T-helper 9 cell (primary cell): ENCODE data around the gene MUSTN1.

Experiments used
- DNase-seq: peaks from one replicate; pipeline ENCODE4 v3.0.0-alpha.2; 2020

The MUSTN1 gene

DNA sequence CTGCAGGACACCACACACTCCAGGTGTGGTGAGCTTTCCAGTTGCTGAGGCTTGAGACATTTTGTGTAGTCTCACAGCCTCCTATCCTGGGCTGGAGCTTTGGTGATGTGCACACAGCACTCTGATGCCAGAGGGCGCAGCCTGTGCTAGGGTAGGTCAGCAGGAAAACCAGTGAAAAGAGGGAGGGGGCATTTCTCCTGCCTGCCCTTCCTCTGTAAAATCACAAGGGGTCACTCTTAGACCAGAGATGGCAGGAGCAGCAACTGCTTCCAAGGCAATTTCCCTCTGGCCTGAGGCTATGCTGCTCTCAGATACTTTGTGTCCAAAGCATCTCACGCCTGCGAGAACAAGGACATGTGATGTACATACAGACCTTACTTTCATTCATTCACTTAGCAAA, 16.5 kb upstream of the MUSTN1 start:
- no peak for DNase-seq

- no peak for DNase-seq
Observed at GRCh38 chr3:52849656-52850055, 14.8 kb upstream of the MUSTN1 start.

GRCh38 chr3:52848617-52849016, 13.8 kb upstream of the MUSTN1 start:
- DNase-seq: no peak

- DNase-seq: no peak
Observed at GRCh38 chr3:52847726-52848125, 12.9 kb upstream of the MUSTN1 start.

DNA sequence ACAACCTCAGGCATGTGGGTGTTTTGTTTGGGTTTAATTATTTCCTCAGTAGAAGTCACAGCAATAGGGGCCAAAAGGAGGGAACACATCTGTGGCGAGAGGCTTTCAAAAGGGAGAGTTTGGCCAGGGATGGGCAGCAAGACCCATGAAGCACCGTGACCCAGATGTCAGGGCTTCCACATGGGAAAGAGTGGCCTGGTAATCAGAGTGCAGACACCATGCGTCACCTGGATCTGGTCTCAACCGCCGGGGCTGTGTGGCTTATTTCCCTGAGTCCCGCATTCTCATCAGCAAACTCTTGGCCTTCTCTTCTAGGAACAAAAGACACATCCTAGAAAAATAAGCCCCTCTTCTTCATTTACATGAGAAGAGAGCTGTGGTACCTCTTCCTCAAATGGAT, 12.4 kb upstream of the MUSTN1 start:
- DNase-seq: no peak

DNA sequence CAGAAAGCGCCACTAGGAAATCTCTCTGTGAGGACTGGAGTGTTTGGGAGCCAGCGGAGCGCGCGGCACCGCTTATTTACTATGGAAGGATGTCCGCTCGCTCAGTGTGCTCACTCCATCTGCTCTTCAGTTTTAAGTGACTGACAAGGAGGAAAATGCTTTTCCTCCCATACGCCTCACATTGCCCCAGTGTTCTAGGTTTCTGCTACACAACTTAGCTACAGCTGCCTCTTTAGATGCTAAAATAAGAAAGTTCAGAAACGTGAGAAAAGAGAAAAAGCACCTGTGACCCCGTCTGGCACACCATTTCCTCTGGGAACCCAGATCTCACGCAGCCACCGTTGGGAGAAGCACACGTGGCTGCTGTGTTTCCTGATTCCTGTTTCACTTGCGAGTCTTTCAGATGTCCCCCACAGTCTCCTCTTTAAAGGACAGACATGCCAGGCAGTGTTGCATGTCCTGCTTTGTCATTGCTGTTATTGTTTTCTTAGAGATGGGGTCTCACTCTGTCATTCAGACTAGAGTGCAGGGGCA, 11.7 kb upstream of the MUSTN1 start:
- no peak for DNase-seq

DNA sequence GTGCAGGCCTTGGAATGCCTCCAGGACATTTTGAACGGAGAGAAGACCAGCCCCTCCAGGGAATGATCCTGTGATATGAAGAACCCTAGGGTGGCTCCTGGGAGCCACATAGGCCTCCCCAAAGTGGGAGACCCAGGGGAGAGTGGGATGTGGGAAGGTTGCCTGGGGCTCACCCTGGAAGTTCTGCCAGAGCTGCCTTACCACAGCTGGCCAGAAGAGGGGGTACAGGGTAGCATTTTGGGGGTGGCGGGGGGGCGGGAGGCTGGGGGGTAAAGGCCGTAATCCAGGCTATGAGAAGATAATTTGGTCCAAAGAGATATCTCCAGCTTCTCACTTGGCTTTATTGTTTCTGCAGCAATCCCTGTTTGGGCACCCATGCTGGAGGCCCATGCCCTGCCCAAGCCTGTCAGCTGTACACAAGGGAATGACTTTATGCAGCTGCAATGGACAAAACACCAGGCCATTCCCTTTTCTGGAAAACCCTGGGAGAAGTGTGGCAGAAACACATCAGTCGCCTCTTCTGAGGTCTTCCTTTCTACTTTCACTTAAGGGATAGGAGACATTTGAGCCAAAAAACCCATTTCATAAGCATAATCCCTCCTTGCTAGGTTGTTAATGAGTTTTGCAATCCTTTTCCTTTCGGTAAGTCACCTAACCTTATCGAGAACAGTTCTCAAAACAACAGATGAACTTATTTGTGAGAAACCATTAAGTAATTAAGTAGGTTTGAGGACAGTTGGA, 11.0 kb upstream of the MUSTN1 start:
- peak; percentile 16 for DNase-seq

DNA sequence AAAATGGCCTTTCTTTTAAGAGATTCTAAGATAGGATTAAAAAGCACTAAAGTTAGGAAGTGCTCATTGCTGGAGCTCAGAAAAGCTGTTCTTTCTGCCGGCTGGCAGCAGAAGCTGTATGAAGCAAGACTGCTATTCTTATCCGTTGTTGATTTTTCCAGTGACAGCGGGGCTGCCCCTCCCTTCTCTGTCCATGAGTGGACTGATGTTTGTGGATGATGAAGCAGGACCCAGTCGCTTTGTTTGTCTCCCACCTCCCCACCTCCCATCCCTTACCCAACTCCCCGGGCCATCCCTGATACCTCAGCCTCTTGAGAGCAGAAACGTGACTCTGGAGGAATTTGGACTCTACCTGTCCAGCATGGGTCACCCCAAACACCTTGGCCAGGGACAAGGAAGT, 10.3 kb upstream of the MUSTN1 start:
- no peak for DNase-seq

DNA sequence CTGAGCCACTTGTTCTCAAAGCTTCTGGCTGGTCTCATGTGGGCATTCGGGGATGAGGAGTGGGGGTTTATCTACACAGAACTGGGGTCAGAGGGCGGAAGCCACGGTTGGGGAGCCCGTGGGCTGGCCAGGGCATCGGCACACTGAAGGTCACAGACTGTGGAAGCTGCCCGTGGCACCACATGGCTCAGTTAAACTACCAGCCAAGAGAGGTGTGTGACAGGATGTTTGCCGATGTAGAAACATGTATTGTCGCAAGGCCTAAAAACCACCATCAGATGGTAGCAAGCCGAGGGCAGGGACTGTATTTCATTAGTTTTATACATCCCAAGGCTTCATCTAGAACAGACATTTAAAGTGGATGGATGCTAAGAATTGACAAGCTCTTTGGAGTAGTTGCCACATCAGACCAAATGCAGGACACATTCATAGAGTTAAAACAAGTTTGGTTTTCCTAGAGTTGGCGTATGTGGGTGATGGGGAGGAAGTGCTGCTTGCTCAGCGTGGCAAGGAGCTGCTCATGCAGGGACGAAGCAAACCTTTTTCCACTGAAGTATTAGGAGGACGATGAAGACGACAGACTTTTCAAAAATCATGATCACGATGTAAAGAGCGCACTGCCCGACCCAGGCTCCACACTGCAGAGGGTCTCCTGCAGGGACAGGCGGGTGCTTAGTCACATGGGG, 9.6 kb upstream of the MUSTN1 start:
- DNase-seq: no peak

DNA sequence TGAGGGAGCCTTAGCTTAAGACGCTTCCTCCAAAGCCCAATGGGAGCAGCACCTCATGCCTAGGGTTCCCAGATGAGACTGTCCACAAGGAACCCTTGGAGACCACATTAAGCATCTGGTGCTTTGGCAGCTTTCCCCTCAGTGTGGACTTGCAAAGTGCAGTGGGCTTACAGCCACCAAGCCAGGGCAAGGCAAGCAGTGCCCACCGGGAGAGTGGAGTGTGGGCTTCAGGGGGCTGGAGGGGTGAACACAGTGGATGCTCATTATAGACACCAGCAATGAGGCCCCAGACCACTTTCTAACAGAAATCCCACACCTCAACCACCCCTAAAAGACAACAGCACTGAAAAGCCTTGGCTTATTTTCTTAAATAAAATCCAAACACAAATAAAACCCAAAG, 9.1 kb upstream of the MUSTN1 start:
- DNase-seq: no peak

GRCh38 chr3:52843108-52843865, 8.5 kb upstream of the MUSTN1 start:
- no peak for DNase-seq

DNA sequence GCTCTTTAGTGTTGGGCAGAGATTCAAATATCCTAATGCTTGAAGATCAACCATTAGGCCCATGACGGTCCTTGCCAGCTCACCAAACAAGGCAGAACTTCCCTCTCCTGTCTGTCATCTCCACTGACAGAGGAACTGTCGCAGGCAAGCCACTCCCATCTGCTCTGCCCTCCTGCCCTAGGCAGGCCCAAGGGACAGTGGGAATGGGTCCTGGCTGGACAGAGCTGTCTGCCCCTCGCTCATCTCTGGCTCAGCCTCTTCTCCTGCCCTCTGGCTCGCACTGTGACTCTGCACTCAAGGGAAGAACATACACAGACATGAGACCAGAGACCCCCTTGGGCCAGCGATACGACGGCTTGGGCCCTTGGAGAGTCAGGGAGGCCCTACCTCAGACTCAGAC, 7.6 kb upstream of the MUSTN1 start:
- DNase-seq: no peak

DNA sequence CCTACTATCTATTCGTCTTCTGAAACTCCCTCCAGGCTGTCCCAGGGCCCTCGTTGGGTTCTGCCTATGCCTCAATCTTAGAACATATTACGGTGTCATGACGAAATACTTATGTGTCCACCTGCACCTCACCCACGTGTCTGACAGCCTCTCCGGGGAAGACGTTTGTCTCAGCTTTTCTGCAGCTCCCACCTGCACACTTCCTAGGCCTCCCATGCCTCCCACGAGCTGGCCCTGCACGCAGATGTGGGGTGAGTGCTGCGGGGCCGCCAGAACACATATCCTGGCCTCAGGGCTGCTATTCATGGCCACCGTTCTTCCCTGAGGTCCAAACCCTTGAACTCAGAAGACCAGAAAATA, 7.1 kb upstream of the MUSTN1 start:
- DNase-seq: no peak

- DNase-seq: no peak
Observed at GRCh38 chr3:52841211-52841980, 6.6 kb upstream of the MUSTN1 start.

GRCh38 chr3:52839892-52840545, 5.2 kb upstream of the MUSTN1 start:
- no peak for DNase-seq

- DNase-seq: no peak
Observed at GRCh38 chr3:52839268-52839575, 4.4 kb upstream of the MUSTN1 start.

GRCh38 chr3:52838561-52839267, 3.9 kb upstream of the MUSTN1 start:
- no peak for DNase-seq

- no peak for DNase-seq
Observed at GRCh38 chr3:52836986-52837385, 2.2 kb upstream of the MUSTN1 start.

DNA sequence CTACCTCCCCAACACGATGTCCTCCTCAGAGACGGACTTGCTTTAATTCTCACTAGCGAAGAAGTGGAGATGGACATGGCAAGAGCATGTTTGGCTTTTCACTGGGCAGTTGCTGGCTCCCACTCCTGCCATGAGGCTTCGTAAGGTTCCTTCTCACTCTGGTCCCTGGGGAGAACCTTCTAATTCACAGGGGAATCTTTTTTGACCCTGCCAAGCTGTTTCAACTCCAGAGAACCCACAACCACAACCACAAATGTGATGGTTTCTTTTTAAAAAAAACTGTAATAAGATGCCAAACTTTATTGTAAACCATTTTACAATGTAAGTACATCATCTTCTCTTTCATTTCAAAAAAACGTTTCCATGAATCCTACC, 1.6 kb upstream of the MUSTN1 start:
- DNase-seq: no peak

DNA sequence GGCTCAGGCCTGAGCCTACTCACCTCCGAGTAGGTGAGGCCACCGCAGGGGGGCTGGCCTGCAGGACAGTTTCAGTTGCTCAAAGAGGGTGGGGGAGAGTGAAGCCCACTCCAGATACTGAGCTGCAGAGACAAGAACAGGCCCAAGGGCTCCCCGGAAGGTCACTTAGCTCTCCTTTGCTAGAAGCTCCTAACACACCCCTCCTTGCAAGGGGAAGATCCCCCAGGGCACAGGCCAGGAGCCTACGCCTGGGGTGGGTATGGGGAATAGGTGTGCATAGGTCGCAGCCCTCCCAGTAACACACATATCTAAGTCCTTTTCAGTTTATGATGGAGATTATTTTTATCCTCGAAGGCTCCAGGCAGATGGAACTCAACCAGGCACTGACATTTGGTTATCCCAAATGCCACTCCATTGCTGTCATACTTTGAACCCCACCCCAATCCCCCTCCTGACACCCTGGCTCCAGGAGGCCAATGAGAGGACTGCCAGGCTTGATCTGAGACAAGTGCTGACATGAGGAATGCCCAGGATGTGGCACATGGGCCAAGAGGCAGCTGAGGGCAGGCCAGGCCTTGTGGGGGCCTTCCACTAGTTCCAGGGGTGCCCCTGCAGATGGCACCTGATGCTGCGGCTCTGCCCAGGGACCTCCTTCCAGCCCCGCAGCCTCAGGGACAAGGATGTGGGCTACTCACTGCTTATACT, 1.1 kb upstream of the MUSTN1 start:
- no peak for DNase-seq

- no peak for DNase-seq
Observed at GRCh38 chr3:52833202-52833601, 1.6 kb downstream of the MUSTN1 start.
